GM12892 (cell line): ENCODE measurements around the gene DGKI.

ENCODE experiments used
- POLR2A ChIP-seq: IDR thresholded peaks from 2 replicates; pipeline ENCODE4 v1.6.1; 2011; ENCODE audit warnings: low read depth, low read length, control low read depth
- POLR2AphosphoS5 ChIP-seq: IDR thresholded peaks from 2 replicates; pipeline ENCODE4 v1.6.1; 2011; ENCODE audit warnings: low read depth, low read length, control low read depth
- TAF1 ChIP-seq: IDR thresholded peaks from 2 replicates; pipeline ENCODE4 v1.6.1; 2011; ENCODE audit warnings: low read depth, mild to moderate bottlenecking, control low read depth, low read length, borderline replicate concordance

DNA sequence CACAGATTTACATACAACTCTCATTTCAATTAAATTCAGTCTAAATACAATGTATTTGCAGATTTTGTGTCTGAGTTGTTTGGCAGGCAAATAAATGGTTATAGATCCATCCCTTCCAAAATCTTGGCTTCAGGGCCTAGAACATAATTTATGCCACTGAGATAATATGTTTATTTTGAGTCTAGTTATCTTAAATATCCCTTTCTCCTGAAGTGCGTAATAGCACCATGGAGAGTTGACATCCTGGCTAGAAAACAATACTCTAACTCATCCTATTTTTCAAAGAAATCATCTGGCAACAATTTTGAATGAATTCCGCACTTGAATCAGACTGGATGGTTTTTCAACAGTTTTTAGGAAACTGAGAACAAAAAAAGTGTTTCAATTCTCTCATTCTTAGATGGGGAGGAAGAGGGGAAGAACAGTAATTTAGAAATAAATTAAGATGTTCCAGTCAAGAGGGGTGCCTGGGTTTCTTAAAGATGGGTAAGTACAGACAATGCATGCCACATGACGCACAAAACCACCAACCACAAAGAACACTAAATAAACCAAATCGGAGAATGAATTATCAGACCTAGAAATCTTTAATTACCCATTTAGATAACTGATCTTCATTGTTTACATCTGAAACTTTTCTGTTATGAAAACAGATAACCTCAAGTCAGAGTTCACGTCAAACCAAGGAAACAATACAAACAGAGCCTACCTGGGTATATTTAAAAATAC is 274.6 kb downstream of the DGKI start:
- TF ChIP-seq POLR2AphosphoS5 (no peak), POLR2A (no peak), TAF1 (no peak)
